H1 (cell line): ENCODE results near the gene UBR3. TPM values are rescaled to one million over a fixed set of nuclear protein-coding genes. Genes with fewer than 3 reads are reported as not detected.

Source experiments
- CTCF ChIA-PET: fragments of 300-600 bp; sonication (Branson Sonifier 250); formaldehyde crosslinking; loops from one replicate; lab custom pipeline; 2021; ENCODE audit not compliant: partially characterized antibody; lab: Charles Lee
- POLR2A ChIA-PET: fragments of 300-600 bp; sonication (Branson Sonifier 250); formaldehyde crosslinking; loops from one replicate; lab custom pipeline; 2021; ENCODE audit warnings: inconsistent platforms; ENCODE audit not compliant: partially characterized antibody; lab: Charles Lee
- DNase-seq, 2 experiments: peaks; one replicate each; pipeline versions ENCODE4 v3.0.0 to v3.0.0-alpha.2; 2010 to 2022; ENCODE audit warnings: low spot score in 2 of 2, low read depth in 1 of 2, mixed read lengths in 1 of 2
- FAIRE-seq: peaks from 2 replicates; lab custom pipeline; 2011; peaks lifted over from hg19 to GRCh38; lab: Jason Lieb, UNC
- H2AFZ ChIP-seq: 2 replicates; pipeline ENCODE4 v1.8.1; 2012; ENCODE audit warnings: low read length, inconsistent platforms
- H2AK5ac ChIP-seq: 2 replicates; pipeline ENCODE4 v1.6.1; 2013; ENCODE audit warnings: low read depth, low read length
- H2BK120ac ChIP-seq: replicated peaks from 2 replicates; pipeline ENCODE3; 2013; ENCODE audit warnings: low read depth, low read length, inconsistent platforms
- H2BK12ac ChIP-seq: 2 replicates; pipeline ENCODE4 v1.6.1; 2013; ENCODE audit warnings: low read depth, low read length
- H2BK15ac ChIP-seq: 2 replicates; pipeline ENCODE4 v1.6.1; 2013; ENCODE audit warnings: low read length
- H2BK20ac ChIP-seq: 2 replicates; pipeline ENCODE4 v1.6.1; 2013; ENCODE audit warnings: low read length
- H2BK5ac ChIP-seq: 2 replicates; pipeline ENCODE4 v1.6.1; 2013; ENCODE audit warnings: low read depth, low read length
- H3K14ac ChIP-seq: 2 replicates; pipeline ENCODE4 v1.6.1; 2013; ENCODE audit warnings: inconsistent platforms; ENCODE audit not compliant: insufficient read length
- H3K18ac ChIP-seq: 2 replicates; pipeline ENCODE4 v1.6.1; 2013; ENCODE audit warnings: low read length; ENCODE audit errors: extremely low read depth
- H3K23ac ChIP-seq: 2 replicates; pipeline ENCODE4 v1.6.1; 2013; ENCODE audit warnings: inconsistent platforms; ENCODE audit not compliant: insufficient read length
- H3K23me2 ChIP-seq: 2 replicates; pipeline ENCODE4 v1.6.1; 2013; ENCODE audit warnings: low read depth, low read length
- H3K27ac ChIP-seq: 2 replicates; pipeline ENCODE4 v1.6.1; 2011; ENCODE audit warnings: low read depth, low read length, inconsistent platforms
- H3K27me3 ChIP-seq, 4 experiments: replicated peaks in 1 of 4; 1 replicate in 1 of 4; 2 replicates in 3 of 4; pipeline versions ENCODE4 v1.6.1 to v1.8.1; 2011 to 2013; ENCODE audit warnings: low read length in 3 of 4, mild to moderate bottlenecking in 3 of 4, inconsistent platforms in 2 of 4, mixed read lengths in 2 of 4, moderate library complexity in 1 of 4; ENCODE audit not compliant: control insufficient read depth in 3 of 4, insufficient read depth in 3 of 4; ENCODE audit errors: extremely low read depth in 1 of 4
- H3K36me3 ChIP-seq, 4 experiments: 2 replicates each; pipeline versions ENCODE4 v1.6.1 to v1.8.1; 2011 to 2013; ENCODE audit warnings: mild to moderate bottlenecking in 4 of 4, low read length in 3 of 4, moderate library complexity in 2 of 4, control low read depth in 1 of 4, inconsistent platforms in 1 of 4; ENCODE audit not compliant: insufficient read depth in 4 of 4, control insufficient read depth in 2 of 4
- H3K4ac ChIP-seq: replicated peaks from 2 replicates; pipeline ENCODE3; 2013; ENCODE audit warnings: low read length, low read depth, mixed read lengths, inconsistent platforms; ENCODE audit not compliant: insufficient read length
- H3K4me1 ChIP-seq, 4 experiments: replicated peaks in 1 of 4; 1 replicate in 1 of 4; 2 replicates in 3 of 4; pipeline versions ENCODE4 v1.6.1 to v1.8.1; 2011 to 2013; ENCODE audit warnings: low read length in 3 of 4, inconsistent platforms in 2 of 4, mixed read lengths in 1 of 4; ENCODE audit not compliant: insufficient read depth in 4 of 4, control insufficient read depth in 3 of 4
- H3K4me2 ChIP-seq, 2 experiments: 2 replicates each; pipeline versions ENCODE4 v1.6.1 to v1.8.1; 2011 to 2013; ENCODE audit warnings: low read depth in 2 of 2, low read length in 2 of 2, control low read depth in 1 of 2, inconsistent platforms in 1 of 2, mild to moderate bottlenecking in 1 of 2; ENCODE audit not compliant: insufficient read depth in 1 of 2
- H3K4me3 ChIP-seq, 4 experiments: fragments of 200-600, 300-600 bp in 1 of 4; sonication (generic), shearing (Covaris generic), sonication (Bioruptor Twin) in 1 of 4; 2 replicates each; pipeline versions ENCODE4 v1.5.1 to v1.8.1; 2011 to 2016; ENCODE audit warnings: low read length in 4 of 4, low read depth in 3 of 4, control low read depth in 2 of 4, inconsistent platforms in 2 of 4, mild to moderate bottlenecking in 2 of 4, mixed read lengths in 1 of 4, moderate library complexity in 1 of 4; ENCODE audit not compliant: insufficient read depth in 2 of 4; ENCODE audit errors: extremely low read depth in 1 of 4
- H3K56ac ChIP-seq: replicated peaks from 2 replicates; pipeline ENCODE3; 2013; ENCODE audit warnings: low read depth, mild to moderate bottlenecking, mixed read lengths, low read length, inconsistent platforms; ENCODE audit not compliant: insufficient read length
- H3K79me1 ChIP-seq: 2 replicates; pipeline ENCODE4 v1.6.1; 2013; ENCODE audit warnings: low read depth, low read length, control low read depth
- H3K79me2 ChIP-seq, 2 experiments: 2 replicates each; pipeline versions ENCODE4 v1.6.1 to v1.8.1; 2012 to 2013; ENCODE audit warnings: low read length in 2 of 2, mild to moderate bottlenecking in 2 of 2, inconsistent platforms in 1 of 2; ENCODE audit not compliant: insufficient read depth in 2 of 2, control insufficient read depth in 1 of 2
- H3K9ac ChIP-seq, 4 experiments: replicated peaks in 1 of 4; 1 replicate in 1 of 4; 2 replicates in 3 of 4; pipeline versions ENCODE4 v1.6.1 to v1.8.1; 2011 to 2013; ENCODE audit warnings: low read depth in 3 of 4, low read length in 3 of 4, control low read depth in 2 of 4, mild to moderate bottlenecking in 2 of 4, moderate library complexity in 2 of 4, inconsistent platforms in 1 of 4; ENCODE audit errors: extremely low read depth in 1 of 4
- H3K9me3 ChIP-seq, 2 experiments: 2 replicates each; pipeline versions ENCODE4 v1.6.1 to v1.8.1; 2012 to 2013; ENCODE audit warnings: mild to moderate bottlenecking in 2 of 2, moderate library complexity in 2 of 2, control low read depth in 1 of 2, inconsistent platforms in 1 of 2, low read depth in 1 of 2, low read length in 1 of 2, mixed read lengths in 1 of 2; ENCODE audit not compliant: insufficient read depth in 2 of 2
- H4K20me1 ChIP-seq, 2 experiments: replicated peaks in 1 of 2; 2 replicates each; pipeline versions ENCODE3 to v1.8.1; 2011 to 2013; ENCODE audit warnings: inconsistent platforms in 2 of 2, low read length in 2 of 2, mild to moderate bottlenecking in 1 of 2; ENCODE audit not compliant: insufficient read depth in 2 of 2, control insufficient read depth in 1 of 2
- H4K5ac ChIP-seq: 2 replicates; pipeline ENCODE4 v1.6.1; 2013; ENCODE audit warnings: low read length, low read depth, mixed read lengths, inconsistent platforms; ENCODE audit not compliant: insufficient read length
- H4K8ac ChIP-seq: 2 replicates; pipeline ENCODE4 v1.8.0; 2013; ENCODE audit warnings: mild to moderate bottlenecking, moderate library complexity, low read length, inconsistent platforms; ENCODE audit not compliant: insufficient read depth; ENCODE audit errors: extremely low read depth
- H4K91ac ChIP-seq: replicated peaks from 2 replicates; pipeline ENCODE3; 2013; ENCODE audit warnings: low read length, mixed read lengths, inconsistent platforms; ENCODE audit not compliant: insufficient read length
- BACH1 ChIP-seq: IDR thresholded peaks from 2 replicates; pipeline ENCODE4 v1.6.1; 2012; ENCODE audit warnings: low read length, improper control_type of control experiment
- CHD1 ChIP-seq: IDR thresholded peaks from 2 replicates; pipeline ENCODE4 v1.6.1; 2012; ENCODE audit warnings: low read depth, low read length, improper control_type of control experiment
- CREB1 ChIP-seq: IDR thresholded peaks from 2 replicates; pipeline ENCODE4 v1.6.1; 2012; ENCODE audit warnings: inconsistent platforms
- EZH2 ChIP-seq: fragments of 200-600 bp; sonication (generic); IDR thresholded peaks from 2 replicates; pipeline ENCODE4 v1.7.1; 2012; ENCODE audit warnings: low read depth, mild to moderate bottlenecking, moderate library complexity, low read length, inconsistent platforms; ENCODE audit not compliant: severe bottlenecking
- GTF2F1 ChIP-seq: IDR thresholded peaks from 2 replicates; pipeline ENCODE4 v1.6.1; 2012; ENCODE audit warnings: low read depth, low read length, improper control_type of control experiment, borderline replicate concordance
- JUN ChIP-seq: IDR thresholded peaks from 2 replicates; pipeline ENCODE4 v1.6.1; 2011; ENCODE audit warnings: low read depth, mild to moderate bottlenecking, improper control_type of control experiment, low read length
- JUND ChIP-seq: IDR thresholded peaks from 2 replicates; pipeline ENCODE4 v1.6.1; 2011; ENCODE audit warnings: mild to moderate bottlenecking, improper control_type of control experiment, low read length
- TAF1 ChIP-seq: IDR thresholded peaks from 2 replicates; pipeline ENCODE4 v1.6.1; 2011; ENCODE audit warnings: mild to moderate bottlenecking, low read depth, low read length
- YY1 ChIP-seq: IDR thresholded peaks from 2 replicates; pipeline ENCODE4 v1.6.1; 2011; ENCODE audit warnings: low read depth, mild to moderate bottlenecking, low read length
- WGBS, 2 experiments: shearing (Covaris generic) in 1 of 2; methylation state at CpG; one replicate each; pipeline versions ENCODE4 v1.1.6 to v1.1.7; 2013 to 2015; ENCODE audit warnings: low lambda C conversion rate in 2 of 2, mixed read lengths in 2 of 2, inconsistent platforms in 1 of 2, low coverage in 1 of 2, missing lambda C conversion rate in 1 of 2; ENCODE audit not compliant: insufficient replicate concordance in 2 of 2, insufficient coverage in 1 of 2, insufficient read length in 1 of 2; ENCODE audit errors: extremely low coverage in 1 of 2, missing lambda C conversion rate in 1 of 2; 5-methylcytosine and 5-hydroxymethylcytosine counted together
- polyA plus RNA-seq, 7 experiments: library from polyadenylated mRNA; depleted of rRNA in 3 of 7; stranded (reverse) in 5 of 7; unstranded in 2 of 7; fragments of >200 nt in 5 of 7; fragments of 200-250 nt in 2 of 7; gene quantifications; 1 replicate in 5 of 7; 2 replicates in 1 of 7; 4 replicates in 1 of 7; pipeline versions ENCODE4 v1.2.1 to v1.2.3, GENCODE V29; 2011 to 2013; ENCODE audit warnings: missing spikeins in 2 of 7, mixed read lengths in 2 of 7
- total RNA-seq: library from RNA; stranded (reverse); fragmentation: NEBNext Ultra II Directional; extraction: Animal tissue kit (Norgen Biotek cat#: 25700); gene quantifications from 2 replicates; pipeline ENCODE4 v1.2.1, GENCODE V29; 2021

Gene UBR3
- total and polyA plus RNA-seq, 2 of the 8 experiments (the other 6 are each of a cell fraction or from before 2014, with no cell fraction given): 3.7 to 17.7 TPM

GRCh38 chr2:169980001-169980400 lies 152.7 kb downstream of the UBR3 start:
- H3K23ac ChIP-seq: no peak overlapping the region
- no peak overlapping the region for H3K14ac ChIP-seq
- no peak overlapping the region for H3K4ac ChIP-seq
- no peak overlapping the region for H2AFZ ChIP-seq
- no peak overlapping the region for H3K56ac ChIP-seq
- WGBS, 2 experiments: 94% methylated on average over 4 of the region's 4 CpGs; no CpG with 5 or more reads in 1 of the 2 experiments
- H2BK20ac ChIP-seq: no peak overlapping the region
- H2AK5ac ChIP-seq: no peak overlapping the region
- no peaks in the 10 kb centered on the region for H3K27me3 ChIP-seq
- H3K9ac ChIP-seq: no peak overlapping the region
- no peaks in the 10 kb centered on the region for H3K79me1 ChIP-seq
- H4K20me1 ChIP-seq: no peaks in the 10 kb centered on the region
- no peak overlapping the region for H4K8ac ChIP-seq
- no peaks in the 10 kb centered on the region for H3K23me2 ChIP-seq
- peaks cover 0 to 3% (median 0%) of the 10 kb centered on the region in 4 experiments; a peak in 3 of 8 replicates for H3K36me3 ChIP-seq
- no peak overlapping the region for H2BK5ac ChIP-seq
- no peak overlapping the region for H2BK120ac ChIP-seq
- no peak overlapping the region for H2BK12ac ChIP-seq
- H2BK15ac ChIP-seq: no peak overlapping the region
- H3K4me3 ChIP-seq: no peak overlapping the region
- peaks cover 0 to 8% of the 10 kb centered on the region in 2 experiments; a peak in 1 of 4 replicates for H3K9me3 ChIP-seq
- ChIA-PET POLR2A (no interaction called here), CTCF (interaction anchor here (0.7 kb wide), 1 partner anchor 51 kb away, joined by 3 read pairs; no protein-coding TSS in a partner anchor)
- DNase-seq: no peak
- H3K79me2 ChIP-seq: no peaks in the 10 kb centered on the region
- TF ChIP-seq CREB1 (no peak), YY1 (no peak), JUND (no peak), EZH2 (no peak), BACH1 (no peak), JUN (no peak), GTF2F1 (no peak), TAF1 (no peak), CHD1 (no peak)
- no peak overlapping the region for H4K91ac ChIP-seq
- H4K5ac ChIP-seq: no peak overlapping the region
- H3K4me1 ChIP-seq: no peaks in the 10 kb centered on the region; a peak in 1 of 7 replicates
- H3K18ac ChIP-seq: no peak overlapping the region
- FAIRE-seq: no peak
- H3K27ac ChIP-seq: no peak overlapping the region
- no peak overlapping the region for H3K4me2 ChIP-seq
